HG03039 (cell line): ENCODE data around the gene ZSWIM7.
A peak's percentile ranks its signal among the peaks of the same experiment; 100 is the strongest.

ENCODE experiments used
- ATAC-seq: cut with Tn5 transposase; IDR thresholded peaks from one replicate; pipeline ENCODE4 v1.9.1; 2021; ENCODE audit warnings: mild to moderate bottlenecking, moderate library complexity; ENCODE audit not compliant: unreplicated experiment

Gene ZSWIM7, protein sequence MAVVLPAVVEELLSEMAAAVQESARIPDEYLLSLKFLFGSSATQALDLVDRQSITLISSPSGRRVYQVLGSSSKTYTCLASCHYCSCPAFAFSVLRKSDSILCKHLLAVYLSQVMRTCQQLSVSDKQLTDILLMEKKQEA

DNA sequence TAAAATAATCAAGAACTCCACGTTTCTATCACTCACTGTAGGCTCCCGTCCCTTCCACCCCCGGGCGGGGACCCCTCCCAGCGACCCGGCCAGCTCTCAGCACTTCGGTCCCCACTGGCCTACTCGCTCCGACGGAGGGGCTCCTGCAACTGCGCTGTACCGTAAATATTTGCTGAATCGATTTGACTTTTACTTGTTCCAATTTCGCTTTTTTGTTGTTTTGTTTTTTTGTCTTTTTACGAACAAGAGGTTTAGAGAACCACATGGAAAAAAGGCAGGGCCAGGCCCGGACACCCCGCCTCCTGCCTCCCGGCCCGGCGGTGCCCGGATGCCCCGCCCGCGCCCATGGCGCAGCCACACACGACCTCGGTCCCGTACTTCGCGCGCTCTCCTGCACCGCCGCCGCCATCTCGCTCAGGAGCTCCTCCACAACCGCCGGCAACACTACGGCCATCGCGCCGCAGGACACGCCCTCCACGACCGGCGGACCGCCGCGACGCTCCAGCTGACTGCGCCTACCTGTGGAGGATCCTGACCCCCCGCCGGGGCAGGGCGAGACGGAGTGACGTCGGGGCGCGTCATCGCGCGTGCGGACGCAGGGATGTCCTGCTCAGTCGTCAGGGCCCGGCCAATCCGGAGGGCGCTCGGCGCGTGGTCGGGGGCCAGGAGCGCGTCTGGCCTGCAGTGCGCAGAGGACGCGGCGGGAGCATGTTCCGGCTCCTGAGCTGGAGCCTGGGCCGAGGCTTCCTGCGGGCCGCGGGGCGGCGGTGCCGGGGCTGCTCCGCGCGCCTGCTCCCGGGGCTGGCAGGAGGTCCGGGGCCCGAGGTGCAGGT, at the start of gene ZSWIM7, which contains the start of gene TTC19:
Gene ZSWIM7 (minus strand): TSS at position 564 of the 833 bp plus-strand sequence. CDS start 110 bp downstream, at position 454.
Gene TTC19 (plus strand): TSS at position 684 of the 833 bp plus-strand sequence. CDS start 25 bp downstream, at position 709.
- ATAC-seq: peak; percentile 91

DNA sequence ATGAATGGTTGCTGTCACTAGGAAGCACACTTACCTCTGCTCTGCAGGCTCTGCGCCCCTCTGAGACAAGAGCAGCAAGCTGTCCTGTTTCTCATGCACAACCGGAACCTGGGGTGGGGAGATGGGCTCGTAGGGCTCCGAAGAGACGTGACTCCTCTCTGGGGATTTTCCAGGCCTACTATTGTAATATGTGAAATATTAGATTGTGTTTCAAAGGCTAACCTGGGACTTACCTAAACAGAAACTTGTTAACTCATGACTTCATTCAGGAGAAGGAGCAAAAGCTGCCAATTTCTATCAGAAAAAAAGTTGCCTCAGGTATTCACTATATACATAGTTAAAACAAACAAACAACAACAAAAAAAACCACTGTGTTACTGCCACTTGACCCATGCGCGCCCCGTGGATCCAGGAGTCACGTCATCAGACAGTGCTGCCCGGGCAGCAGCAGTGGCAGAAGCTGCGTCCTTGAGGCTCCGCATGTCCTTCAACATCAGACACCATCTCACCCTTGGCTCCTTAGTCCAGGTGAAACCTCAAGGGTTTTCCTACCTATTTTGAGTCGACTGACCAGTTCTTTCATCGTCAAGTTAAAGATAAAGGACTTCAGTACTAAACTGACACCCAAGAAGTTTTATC, 49.4 kb upstream of the ZSWIM7 start:
- no peak for ATAC-seq

DNA sequence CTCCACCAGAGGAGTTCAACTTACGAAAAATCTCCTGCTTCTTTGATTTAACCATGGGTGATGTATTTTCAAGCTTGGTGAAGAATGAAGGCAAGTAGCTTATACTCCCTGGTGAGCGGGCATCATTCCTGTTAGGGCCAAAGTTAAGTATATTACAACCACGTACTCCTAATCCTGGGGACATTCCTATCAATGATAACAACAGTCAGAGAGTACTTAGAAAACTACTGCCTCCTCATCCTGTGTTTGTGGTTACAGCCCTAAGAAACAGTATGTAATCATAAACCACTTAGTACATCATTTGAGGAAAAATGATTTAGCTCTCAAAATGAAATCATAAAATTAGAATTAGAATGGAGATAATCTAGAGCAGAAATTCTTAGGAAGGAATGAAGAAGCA, 47.5 kb upstream of the ZSWIM7 start:
- no peak for ATAC-seq

DNA sequence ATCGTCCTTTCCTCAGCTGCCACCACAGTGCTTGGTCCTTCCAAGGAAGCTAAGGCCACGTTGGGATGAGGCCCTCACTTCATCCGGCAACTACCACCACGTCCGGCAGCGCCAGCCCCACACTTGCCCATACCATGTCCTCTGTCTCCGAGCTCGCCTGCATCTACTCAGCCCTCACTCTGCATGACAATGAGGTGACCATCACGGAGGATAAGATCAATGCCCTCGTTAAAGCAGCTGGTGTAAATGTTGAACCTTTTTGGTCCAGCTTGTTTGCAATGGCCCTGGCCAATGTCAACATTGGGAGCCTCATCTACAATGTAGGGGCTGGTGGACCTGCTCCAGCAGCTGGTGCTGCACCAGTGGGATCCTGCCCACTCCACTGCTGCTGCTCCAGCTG, 45.0 kb upstream of the ZSWIM7 start:
- ATAC-seq: no peak

DNA sequence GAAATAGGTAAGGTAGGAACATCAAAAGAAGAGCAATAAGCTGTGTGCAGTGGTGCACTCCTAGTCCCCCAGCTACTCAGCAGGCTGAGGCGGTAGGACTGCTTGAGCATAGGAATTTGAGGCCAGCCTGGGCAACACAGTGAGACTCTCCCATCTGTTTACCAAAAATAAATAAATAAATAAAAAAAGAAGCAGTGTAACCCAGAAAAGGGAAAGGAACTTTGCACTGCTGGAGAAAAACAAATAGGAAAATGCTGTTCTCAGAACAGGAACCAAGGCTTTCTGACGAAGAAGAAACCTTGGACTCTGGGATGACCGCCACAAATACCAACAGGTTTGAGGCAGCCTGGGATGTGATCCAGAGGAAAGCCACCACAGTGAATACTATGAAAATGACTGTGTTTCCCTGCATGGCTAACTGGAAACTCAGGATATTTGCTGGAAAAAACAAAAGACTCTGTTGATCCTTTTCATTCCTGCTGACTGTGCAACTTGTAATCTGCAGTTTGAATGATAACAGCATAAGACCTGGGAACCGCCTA, 41.3 kb upstream of the ZSWIM7 start:
- no peak for ATAC-seq

DNA sequence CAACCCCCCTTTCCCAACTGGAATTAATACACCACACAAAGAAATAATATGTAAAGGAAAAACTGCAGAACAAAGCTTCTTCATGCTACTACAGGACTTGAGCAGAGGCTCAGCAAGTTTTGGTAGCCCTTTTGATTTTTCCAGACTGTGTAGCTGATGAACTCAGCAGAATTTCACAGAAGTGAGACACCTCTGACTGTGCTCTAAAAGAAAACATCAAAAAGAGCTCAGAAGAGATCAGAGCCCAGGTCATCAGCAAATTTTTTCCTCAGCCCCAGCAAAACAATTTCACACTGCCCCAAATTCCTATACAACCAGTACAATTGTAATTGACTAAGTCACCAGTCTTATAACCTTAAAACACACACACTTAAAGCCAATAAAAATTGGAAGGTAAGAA, 38.1 kb upstream of the ZSWIM7 start:
- ATAC-seq: no peak

DNA sequence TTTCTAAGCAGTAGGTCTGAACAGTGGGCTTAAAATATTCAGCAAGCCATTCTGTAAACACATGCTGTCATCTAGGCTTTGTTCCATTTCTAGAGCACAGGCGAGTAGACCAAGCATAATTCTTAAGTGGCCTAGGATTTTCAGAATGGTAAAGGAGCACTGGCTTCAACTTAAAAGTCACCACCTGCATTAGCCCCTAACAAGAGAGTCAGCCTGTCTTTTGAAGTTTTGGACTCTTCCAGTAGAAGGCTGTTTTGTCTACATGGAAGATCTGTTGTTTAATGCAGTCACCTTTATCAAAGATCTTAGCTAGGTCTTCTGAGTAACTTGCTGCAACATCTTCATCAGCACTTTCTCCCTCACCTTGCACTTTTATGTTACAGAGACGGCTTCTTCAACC, 36.8 kb upstream of the ZSWIM7 start:
- ATAC-seq: no peak

DNA sequence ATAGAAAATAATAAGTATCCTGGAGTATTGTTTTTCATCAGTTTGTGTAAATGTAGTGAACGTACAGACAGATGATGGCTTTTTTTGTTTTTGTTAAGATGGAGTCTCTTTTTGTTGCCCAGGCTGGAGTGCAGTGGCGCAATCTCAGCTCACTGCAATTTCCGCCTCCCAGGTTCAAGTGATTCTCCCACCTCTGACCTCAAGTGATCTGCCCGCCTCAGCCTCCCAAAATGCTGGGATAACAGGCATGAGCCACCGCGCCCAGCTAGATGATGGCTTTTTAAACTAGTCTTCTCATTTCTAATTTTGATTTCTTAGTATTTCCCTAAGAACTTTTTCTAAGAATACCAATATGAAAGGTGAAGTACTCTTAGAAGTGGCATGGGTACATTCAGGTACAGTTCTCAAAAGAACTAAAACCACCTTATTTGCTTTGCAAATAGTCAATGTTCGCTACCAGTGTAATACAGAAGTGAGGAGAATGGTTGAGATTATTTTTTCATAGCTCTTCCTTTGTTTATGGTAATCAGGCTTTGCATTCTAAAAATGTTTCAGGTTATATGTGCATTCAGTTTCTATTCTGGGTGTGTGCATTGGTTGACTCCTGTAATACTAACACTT, 34.3 kb upstream of the ZSWIM7 start:
- no peak for ATAC-seq

DNA sequence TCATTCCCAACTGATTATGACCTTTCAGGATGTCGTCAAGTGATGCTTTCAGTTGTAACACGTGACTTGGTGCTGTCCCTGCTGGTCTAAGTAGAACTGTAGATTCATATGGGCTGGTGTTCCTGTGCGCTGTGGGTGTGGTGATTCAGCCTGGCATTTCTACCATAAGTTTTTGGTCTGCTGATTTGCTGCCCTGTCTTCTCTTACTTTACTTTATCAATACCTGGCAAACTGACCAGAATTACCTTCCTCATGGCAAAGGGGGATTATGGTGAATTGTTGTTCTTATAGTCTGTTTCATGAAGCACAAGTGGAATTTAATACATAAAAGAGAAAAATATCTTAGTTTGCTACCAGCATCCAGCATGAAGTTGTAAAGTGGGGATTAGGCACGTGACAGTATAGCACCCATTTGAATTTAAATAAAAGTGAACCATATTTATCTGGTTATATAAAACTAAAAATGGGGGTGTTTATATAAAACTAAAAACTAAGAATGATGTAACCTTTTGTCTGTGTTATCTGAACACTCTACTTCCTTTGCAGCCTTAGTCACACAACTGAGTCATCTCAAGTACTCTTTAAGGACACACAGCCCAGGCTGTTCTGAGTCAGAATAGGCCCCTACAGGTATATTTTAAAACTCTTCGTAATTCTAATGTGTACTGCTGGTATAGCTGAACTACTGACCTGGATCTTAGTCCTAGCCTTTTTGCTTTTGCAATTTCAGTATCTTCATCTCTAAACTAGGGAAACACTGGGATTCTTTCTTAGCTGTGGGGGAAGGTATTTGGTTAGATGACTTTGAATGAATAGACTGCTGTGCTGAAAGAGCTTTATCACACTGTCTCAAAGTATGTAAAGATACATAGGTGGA, 28.4 kb upstream of the ZSWIM7 start:
- peak; percentile 90 for ATAC-seq

DNA sequence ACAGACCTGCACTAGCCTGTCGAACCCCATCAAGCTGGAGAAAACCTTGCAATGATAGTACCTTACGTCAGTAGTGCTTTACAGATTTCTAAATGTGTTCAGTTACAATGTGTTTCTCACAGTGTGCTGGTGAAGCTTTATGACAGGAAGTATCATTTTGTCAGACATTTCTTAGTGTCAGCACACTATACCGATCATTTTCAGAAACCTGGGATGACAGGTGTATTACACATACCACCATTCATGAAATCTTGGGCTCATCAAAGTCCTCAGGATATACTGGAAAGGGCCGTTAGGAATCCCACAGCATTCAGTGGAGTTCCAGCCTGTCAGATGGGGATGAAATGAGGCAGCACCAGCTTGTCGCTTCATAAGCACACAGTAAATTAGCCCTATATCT, 27.4 kb upstream of the ZSWIM7 start:
- ATAC-seq: no peak

DNA sequence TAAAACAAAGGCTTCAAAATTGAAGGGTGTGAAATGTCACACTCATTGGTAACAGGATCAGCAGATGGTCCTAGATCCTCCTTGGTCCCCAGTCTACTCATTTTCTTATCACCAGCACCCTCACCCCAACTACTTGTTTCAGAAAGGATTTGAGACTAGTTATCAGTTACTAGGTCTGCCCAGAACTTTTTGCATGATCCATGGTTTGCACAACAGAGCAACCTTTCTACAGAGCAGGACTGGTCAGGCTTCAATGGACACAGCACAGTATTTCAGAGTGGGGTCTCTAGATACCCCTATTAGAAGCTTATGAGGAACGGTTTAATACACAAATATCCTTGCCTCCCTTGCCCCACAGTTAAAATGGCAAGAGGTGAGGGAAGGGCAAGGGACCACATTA, 25.7 kb upstream of the ZSWIM7 start:
- ATAC-seq: no peak

DNA sequence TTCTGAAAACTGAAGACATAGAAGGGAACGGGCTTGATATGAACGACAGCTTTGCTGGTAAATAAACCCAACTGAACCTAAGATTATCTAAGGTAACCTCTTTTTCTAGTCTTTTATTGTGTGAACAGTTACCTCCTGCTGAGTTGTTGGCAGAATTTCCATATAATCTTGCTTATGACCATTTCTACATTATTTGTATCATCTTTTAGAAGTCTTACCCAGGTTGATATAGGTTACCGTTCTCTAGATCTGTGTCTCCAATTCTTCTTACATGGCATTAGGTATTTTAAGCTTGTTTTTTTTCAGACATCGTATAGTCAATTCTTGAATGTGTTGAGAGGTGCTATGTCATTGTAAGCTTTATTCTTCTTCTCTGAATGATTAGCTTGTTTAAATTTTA, 24.4 kb upstream of the ZSWIM7 start:
- no peak for ATAC-seq

DNA sequence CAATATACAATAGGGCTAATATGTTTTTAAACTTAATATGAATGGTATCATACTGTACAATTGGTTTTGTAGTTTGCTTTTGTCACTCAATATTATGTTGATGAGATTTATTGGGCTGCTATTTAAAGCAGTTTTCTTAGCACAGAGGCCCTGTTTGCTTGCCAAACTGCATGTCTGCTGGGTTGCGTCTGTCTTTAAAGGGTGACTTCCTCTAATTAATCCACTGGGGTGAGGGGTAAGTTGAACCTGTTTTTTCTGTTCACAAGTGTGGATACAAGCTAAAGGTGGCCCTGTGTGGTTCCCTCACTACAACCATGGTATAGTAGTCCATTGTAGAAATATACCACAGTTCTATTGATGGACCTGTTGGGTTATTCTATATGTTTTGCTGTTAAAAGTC, 19.8 kb upstream of the ZSWIM7 start:
- ATAC-seq: no peak

DNA sequence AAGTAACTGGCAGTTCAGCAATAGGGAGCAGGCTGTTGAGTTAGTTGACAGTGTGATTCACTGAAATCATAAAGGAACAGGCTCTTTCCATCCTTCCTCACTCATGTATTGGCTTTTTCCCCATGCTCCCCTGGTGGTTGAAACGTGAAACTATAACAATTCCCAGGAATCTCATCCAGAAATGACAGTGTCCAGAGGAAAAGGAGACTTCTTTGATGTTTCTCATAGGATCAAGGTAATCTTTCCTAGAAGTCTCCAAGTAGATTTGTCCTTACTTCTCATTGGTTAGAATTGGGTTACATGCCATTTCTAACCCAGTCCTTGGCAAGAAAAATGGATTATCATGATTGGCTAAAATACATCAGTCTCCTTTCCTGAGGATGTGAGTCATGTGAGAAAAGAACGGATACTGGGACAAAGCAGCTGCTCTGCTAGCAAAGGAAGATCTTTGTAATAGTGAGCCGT, 14.5 kb upstream of the ZSWIM7 start:
- no peak for ATAC-seq

DNA sequence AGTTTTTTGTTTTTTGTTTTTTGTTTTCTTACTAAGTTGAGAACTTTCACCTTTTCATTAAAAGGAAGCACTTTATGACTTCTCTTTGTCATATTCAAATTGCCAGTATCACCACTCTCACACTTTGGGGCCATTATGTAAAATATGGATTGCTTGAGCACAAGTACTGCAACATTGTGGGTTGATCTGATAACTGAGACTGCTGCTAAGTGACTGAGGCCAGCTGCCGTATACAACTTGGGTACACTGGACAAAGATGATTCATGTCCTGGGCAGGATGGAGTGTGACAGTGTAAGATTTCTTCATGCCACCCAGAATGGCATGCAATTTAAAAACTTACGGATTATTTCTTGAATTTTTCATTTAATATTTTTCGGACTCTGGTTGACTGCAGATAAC, 7.9 kb upstream of the ZSWIM7 start:
- ATAC-seq: no peak

DNA sequence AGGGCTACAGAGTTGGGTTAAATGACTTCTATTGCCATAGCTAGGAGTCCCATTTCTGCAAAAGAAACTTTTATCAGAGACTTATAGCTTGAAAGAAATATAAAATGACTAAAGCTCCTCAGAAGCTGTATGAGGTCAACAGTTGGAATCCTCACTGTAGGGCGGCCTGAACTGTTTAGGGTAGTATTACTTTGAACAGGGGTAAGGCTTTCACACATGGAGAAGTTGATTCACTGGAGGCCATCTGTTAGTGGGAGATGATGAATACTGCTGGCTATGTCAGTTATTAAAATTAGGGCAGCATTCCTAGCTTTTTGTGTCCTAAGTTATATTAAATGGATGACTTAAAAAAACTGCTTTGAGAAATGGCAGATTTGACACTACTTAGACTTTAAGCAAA, 6.1 kb upstream of the ZSWIM7 start:
- no peak for ATAC-seq

DNA sequence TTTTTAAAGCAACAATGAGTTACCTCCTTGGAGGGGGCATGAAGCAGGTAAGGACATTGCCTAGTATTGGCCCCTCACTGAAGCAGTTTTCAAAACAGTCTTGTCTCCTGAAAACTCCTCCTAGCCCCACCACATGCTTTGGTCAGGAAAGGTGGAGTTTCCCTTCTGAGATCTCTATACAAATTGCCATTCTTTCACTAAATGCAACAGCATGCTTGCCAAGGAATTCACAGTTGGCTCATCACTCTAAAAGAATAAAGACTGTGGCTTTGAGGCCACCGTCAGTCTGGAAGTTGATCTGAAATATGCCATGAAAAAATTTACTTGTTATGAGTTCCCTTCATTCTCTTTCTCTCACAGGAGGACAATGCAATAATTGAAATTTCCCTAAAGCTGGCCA, 4.3 kb upstream of the ZSWIM7 start:
- no peak for ATAC-seq

DNA sequence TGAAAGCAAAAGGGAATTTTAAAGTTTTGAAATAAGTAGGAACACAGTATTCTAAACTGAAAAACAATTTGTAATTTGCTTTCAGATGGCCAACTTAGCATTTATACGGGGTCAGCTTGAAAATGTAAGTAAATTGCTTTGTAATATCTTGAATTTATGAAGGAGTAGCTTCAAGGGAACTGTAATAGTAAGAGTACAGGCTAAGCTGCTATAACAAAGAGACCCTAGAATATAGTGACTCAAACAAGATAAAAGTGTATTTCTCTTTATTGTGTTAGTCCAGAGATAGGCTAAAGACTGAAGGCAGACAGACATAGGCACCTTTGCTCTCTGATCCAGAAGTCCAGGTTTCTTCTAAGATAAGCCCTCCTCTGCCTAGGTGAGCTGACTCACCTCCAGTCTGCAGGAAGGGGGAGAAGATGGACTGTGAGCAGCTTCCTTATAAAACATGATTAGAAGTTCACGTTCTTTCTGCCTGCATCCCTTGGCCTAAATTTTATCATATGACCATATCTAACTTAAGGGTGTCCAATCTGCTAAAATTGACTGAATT, 3.3 kb upstream of the ZSWIM7 start:
- ATAC-seq: no peak

DNA sequence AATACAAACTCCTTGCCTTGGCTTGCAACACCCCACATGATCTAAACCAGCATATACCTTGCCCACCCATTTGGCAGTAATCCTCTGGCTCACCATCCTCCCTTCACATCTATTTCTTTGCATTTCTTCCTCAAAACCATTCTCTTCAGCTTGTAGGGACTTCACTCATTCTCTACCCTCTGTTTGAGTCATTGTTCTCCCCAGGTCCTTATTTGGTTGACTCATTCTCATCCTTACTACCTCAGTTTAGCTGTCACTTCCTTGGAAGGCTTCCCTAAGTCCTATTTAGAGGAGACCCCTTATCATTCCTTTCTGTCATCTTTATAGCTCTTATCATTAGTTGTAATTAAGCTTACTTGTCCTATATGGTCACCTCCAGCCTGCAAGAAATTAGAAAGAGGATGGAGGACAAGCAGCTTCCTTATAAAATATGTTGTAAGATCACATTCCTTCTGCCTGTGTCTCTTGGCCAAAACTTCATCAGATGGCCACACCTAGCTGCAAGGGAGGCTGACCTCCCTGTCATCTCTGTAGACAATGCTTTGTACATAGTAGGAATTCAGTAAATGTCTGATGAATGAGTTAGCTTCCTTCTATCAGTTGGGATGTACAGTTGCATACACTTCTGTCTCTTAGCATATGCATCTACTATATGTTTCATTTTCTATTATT, 1.9 kb upstream of the ZSWIM7 start:
- ATAC-seq: no peak
